GDM1 (cell line): ENCODE results near the gene APOB.
A peak's percentile ranks its signal among the peaks of the same experiment; 100 is the strongest.

Experiments used
- DNase-seq: peaks from one replicate; lab custom pipeline; 2025; lab: John Stamatoyannopoulos, UW

Gene APOB

DNA sequence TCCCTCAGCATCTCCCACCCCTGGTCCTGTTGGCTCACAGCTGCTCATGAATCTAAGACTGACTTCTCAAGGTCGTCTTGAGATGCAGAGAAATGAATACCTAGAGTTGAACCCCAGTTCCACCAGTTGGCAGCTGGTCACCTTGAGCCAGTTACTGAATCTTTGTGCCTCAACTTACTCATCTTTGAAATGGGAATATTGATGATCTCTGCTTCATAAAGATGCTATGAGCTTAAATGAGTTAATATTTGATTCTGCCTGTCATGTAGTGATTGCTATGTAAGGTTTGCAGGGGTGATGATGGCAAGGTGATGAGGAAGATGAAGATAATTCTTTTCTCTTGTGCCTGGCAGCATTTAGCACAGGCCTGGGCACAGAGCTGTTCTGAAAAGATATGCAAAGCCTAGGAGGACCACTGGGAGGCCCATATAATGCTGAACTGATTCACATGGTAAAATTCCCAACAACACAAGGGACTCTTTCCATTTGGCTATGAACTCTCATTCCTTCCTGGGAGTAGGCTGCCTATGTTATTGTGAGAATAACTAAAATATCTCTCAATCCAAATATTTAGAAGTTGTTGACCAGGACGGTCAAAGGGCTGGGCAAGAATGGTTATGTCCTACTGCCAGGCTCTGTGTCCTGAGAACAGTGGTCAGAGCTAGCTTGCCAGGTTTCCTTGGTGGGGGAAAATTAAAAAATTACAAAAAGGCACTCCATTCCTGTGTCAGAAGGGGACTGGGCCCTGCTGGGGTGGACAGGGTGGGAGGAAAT is 70.9 kb downstream of the APOB start:
- DNase-seq: no peak

DNA sequence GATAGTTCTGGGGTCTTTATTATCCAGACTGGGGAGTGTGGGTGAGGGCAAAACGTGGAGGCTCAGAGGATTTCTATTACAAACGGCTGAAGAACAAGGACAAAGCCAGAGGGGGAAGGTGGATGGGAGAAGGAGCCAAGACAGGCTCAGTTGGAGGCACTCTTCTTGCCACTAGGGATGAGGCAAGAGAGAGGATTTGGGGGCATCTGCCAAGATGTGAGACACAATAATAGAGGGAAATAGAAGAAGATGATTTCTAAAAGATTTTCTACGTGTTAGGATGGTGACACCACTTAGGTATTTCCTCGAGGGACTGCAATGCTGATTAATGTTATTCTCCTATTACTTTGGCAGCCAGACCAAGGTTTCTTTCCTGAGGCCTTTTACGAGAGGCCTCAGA is 71.8 kb downstream of the APOB start:
- DNase-seq: no peak

DNA sequence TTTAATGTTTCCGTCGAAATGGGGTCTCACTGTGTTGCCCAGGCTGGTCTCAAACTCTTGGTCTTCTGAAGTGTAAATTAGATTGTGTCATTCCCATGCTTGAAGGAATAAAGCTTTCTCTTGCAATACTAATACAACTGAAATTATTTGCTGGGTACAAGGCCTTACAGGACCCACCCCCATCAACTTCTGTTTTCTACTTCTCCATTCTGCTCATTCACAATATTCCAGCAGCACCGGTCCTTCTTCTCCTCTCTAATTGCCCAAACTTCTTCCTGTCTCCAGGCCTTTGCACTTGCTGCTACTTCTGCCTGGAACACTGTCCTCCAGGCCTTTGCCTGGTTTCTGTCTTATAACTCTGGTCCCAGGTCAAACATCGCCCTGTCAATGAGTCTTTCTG is 73.8 kb downstream of the APOB start:
- no peak for DNase-seq

DNA sequence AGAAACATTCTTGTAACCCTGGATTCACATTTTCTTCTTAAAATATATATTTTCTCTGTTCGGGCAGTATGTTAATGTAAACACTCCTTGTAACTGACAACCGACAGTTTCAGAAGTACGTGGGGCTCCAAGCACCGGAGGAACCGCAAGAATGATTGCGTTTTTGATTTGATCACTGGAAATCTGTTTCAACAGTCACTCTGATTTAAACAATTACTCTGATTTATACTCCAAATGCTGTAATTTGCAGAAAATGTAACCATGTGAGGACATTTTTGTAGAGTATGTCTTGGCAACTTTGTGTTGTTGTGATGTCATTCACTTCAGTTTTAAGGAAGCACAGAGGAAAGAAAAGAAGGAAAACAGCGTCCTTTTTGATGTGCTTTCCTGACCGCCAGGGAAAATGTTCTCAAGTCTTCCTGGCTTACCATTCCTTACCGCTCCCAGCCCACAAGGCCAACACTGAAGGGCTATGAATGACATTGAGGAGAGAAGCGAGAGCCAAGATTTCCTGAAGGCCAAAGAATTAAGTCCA is 77.7 kb downstream of the APOB start:
- no peak for DNase-seq

DNA sequence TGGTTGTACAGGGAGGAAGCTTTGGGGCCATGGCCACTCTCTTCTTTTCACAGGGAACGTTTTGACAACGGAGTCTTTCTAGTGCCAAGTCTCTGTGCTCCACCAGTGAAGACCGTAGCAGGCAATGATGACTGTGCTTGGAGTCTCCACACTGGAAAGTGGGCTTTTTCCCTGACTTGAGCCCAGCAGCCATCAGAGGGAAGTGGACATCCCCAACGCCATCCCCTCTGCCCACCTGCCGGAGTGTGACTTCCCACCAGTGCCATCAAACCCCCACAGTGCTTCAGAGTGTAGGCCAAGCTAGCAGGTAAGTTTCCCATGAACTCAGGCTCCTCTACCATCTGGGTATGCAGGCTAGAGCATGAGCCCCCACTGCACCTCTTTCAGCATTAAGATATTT is 78.7 kb downstream of the APOB start:
- no peak for DNase-seq

DNA sequence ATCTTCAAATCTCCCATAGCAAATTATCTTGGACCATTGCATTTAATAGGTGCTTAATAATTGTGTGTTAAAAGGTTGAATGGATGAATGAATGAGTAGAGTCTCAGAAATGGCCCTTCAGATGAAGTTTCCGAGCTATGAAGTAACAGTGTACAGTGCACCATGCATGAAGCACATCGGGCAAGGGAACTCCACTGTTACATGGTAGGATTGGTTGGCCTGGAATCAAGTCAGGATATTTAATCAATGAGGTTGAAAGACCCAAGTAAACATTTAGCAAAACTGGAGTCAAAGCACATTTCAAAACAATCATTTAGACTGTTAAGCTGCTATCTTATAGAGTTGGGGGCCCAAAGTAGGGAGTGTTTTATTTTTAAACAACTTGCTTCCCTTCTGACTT is 80.0 kb downstream of the APOB start:
- DNase-seq: no peak

DNA sequence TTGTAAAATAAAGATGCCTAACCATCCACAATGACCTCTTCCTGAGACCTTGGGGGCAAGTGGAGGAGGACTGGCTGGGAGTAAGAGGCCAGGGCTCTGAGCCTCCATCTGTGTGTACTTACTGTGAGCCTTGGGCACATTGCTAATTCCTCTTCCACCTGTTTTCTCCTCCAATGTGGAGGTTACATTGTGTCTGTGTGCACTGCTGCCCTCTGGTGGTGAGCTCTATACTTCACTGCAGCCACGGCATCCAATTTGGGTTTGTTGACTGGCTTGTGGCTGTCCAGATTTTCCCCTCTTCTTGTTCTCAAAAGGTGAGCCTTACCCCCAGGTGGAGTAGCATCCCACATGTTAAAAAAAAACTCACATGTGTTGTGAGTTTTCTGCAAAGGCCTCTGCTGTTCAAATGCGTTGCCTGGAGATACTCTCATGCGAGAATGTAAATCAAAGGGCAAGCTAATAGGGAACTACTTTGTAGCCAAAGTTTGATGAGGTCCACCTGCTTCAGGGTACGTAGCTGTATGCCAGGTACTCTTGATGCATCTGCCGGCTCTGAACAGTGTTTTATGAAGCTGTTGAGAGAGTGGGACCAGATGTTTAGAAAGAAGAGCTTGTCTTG is 80.8 kb downstream of the APOB start:
- DNase-seq: peak; percentile 35

DNA sequence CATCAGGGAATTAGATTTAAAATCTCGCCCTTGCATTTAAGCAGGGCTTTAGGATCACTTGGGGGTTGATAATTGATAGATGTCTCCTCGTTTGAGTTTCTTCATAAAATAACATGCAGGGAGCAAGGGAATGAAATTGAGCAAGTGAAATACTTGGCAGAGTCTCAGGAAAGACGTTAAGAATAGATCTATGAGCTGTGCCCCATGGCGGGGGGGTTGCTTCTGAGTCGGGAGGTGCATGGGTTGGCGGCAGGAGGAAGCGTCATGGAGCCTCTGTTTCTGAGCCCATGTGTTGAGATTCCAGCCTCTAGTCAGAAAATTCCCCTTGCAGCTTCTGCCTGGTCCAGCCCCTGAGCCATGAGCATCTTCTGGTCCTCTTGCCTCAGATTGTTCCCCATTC is 82.0 kb downstream of the APOB start:
- no peak for DNase-seq

DNA sequence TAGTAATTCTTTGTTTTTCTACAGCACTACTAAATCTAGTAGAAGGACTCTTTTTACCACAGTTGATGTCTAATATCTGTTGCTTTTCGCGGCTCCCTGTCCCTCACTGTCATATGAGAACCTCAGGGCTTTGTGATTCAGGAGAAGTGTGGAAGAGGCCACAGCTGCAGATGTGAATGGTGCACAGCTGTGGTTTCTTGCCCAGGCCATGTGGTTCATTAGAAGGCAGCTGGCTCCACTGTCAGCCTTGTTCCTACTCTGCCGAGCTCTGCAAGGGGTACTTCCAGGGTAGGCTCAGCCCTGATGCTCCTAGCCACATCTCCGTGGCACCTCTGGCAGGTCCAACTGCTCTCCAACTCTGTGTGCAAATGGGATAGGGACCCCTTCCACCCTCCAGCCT is 83.9 kb downstream of the APOB start:
- DNase-seq: no peak

DNA sequence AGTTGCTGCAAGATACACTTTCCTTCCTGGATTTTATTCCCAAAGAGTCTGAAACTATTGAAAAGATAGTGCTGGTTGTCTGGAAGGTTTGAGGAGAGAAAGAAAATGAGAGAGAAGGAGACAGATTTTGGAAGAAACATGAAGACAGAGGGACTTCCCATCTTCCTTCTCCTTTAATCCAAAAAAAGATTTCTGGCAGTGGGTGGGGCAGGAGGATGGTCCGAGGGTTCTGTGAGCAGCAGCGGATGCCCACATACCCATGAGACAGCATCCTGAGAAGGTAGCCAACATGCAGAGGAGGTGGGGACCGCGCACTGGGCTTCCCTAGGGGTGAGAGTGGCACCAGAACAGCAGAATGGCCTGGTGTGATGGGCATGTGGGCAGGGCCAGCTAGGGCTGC is 84.6 kb downstream of the APOB start:
- DNase-seq: no peak

DNA sequence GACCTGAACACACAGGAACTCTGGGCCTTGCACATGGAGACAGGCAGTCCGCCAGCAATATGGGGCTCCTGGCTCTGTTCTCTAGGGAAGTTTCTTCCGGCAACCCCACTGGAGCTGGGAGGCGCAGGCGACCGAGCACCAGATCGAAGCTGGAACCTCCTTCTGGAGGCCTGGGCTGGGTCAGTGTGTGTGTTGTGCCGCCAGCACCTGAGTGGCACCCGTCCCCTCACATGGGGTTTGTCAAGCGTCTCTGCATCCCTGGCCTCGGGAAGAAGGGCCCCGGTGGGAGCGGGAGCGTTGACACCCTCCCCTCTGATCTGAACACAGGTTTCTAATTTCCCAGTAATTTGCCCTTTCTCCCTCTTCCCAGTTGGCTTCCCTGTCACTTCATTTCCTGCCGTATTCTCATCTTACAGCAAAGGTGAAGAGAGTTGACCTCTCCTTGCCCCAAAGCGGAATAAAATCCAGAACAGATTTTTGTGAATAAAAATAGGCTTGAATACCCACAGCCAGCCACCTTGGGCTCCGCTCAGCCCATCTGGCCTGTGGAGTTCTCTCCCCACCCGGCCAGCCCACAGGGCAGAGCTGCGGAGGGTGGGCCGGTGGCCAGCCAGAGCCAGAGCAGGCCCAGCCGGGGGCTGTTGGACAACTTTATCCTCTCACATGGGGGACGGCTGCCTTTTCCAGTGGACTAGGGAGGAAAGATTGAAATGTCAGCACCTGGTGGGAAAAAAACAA is 85.9 kb downstream of the APOB start:
- DNase-seq: no peak

DNA sequence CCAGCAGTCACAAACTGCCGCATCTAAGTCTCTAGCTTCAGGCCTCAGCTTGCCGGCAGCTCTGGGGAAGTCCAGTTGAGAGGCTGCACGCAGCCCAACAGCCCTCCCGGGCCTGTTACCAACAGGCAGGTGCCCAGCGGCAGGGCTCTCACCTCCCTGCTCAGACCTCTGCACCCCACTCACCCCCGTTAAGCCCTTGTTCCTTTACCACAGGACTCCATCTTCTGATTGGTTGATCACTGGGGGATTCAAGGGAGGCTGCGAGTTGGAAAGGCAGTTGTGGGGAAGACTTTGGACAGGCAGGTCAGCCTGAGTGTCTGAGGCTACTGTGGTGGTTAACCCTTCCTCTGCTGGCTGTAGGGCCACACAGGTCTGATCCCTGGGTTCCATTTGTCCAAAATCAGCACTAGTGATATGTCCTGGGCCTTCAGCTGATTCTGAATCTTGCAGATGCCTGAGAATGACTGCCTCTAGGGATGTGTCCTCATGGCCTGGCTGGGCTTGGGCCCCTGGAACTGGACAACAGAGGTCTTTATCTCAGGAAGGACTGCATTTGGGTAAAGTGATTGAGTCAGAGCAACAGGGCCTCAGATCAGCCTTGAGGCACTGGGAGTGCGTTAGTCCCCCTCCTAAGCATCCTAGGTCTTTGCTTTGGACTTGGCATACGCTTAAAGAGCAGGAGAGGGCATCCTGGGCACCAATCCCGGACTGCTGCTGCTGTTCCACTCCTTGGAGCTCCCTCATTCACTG is 88.4 kb downstream of the APOB start:
- no peak for DNase-seq

DNA sequence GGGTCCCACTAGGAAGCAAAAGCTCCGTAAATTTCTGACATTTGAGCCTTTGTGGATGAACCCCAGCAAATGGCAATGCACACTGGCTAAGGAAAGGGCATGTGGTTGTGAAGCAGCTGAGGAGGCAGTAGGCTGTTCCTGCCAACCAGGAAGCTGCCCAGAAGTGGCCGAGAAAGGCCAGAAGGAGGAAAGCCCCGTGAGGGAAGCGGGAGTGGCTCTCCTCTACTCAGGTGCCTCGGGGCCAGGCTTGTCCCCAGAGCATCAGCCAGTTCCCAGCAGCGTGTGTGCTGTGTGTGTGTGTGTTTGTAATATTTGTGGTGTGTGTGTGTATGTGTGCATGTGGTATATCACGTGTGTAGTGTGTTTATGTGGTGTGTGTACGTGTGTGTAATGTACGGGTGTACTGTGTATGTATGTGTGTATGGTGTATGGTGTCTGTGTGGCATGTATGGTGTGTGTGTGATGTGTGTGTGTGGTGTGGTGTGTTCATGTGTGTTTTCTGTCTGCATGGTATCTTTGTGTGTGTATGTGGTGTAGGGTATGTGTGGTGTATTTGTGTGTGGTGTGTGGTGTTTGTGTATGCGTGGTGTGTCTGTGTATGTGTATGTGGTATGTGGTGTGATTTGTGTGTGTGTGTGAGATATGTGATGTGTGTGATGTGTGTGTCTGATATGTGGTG is 90.6 kb downstream of the APOB start:
- DNase-seq: no peak
